HG02973 (cell line): ENCODE measurements around the gene PEMT.

Experiments used
- ATAC-seq: cut with Tn5 transposase; IDR thresholded peaks from one replicate; pipeline ENCODE4 v1.9.1; 2021; ENCODE audit warnings: moderate library complexity; ENCODE audit not compliant: unreplicated experiment

The PEMT gene

DNA sequence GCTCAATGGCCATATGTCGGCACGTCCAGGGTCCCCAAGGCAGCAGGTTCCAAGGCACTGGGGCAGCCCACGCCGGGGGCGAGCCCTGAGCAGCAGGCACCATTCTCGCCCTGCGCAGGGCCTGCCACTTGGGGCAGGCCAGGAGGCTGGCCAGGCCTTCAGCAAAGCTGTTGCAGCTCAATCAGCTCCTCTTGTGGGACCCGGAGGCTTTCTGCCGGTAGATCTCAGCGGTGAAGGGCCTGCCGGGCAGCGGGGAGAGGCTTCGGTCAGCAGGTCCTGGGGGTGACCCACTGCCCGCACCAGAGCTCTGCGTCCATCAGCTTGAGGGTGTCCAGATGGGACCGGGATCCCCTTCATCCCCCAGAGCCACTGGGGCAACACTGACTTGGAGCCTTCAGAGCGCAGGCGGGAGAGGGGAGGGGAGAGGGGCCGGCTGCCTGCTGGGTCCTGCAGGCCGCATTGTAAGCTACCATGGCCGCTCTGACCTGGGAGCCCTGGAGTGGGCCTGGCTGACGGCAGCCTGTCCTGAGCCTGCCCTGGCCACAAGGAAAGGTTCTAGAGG is 85.8 kb downstream of the PEMT start:
- no peak for ATAC-seq

DNA sequence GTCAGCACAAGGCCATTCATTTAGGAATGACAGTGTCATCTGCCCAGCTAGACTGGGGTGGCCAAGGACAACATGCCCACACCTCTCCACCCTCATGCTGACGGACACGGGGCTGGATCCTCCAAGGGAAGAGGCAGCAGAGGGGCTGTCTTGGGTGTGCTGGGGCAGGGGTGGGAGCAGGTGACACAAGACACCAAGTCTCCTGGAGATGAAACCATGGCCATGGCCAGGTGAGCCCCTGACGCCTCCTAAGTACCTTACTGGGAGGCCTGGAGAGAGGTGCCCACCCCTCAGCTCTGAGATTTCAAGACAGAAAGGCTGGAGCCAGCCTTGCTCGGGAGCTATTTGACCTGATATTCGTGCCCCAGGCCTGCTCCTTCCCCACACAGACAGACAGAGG is 86.4 kb downstream of the PEMT start:
- ATAC-seq: no peak

DNA sequence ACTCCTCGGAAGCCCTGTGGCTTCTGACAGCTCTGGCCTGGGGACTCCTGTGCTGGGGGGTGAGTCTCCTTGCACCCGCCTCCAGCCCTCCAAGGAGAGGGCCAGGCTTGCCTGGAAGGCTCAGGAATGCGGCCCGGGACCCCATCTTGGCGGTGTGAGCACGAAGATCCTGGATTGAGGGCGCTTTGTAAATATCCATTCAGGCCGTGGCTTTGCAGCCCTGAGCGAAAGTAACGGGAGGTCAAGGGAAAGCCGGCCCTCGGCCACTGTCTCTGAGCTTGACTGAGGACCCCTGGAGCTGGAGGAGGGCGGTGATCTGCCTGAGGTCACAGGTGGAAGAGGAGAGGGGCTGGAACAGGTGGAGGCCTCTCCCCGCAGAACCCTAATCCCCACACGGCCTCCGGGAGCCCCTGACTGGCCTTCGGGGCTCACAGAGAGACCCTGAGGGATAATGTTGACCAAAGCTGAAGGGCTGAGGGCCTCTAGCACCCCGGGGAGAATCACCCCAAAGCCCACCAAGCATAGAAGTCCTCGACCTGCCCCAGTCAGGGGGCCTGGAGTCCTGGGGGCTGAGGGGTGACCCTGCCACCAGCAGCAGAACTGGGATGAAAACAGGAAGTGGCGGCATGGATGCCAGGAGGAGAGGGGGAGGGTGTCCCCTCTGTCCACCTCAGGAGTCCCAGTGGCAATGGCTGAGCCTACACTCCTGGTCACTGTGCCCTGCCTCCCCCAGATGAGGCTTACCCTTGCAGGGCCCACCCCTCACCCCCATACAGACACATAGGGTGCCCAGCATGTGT is 87.0 kb downstream of the PEMT start:
- no peak for ATAC-seq

DNA sequence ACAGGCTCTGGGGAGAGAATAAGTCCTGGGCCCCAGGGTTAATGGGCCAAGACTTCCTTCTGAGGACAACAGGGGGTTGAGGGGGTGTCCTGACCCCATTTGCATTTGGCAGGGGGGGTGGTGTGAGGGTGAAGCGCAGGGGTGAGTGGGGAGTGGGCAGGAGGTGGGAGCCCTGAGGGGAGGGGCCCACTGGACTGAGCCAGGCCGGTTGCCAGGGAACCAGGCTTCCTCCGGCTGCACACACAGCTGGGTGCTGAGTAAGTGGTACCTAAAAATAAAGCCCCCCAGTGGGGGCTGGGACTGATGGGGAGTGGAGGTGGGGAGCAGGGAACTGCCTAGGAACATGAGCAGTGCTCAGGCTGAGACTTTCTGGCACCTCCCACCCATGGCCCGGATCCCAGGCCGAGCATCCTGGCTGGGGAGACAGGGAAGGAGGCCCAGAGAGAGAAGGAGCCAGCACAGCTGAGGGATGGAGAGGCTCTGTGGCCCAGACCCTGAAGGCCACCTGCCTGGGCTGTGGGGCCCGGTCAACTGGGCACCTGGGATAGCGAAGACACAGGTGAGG is 87.9 kb downstream of the PEMT start:
- ATAC-seq: no peak

DNA sequence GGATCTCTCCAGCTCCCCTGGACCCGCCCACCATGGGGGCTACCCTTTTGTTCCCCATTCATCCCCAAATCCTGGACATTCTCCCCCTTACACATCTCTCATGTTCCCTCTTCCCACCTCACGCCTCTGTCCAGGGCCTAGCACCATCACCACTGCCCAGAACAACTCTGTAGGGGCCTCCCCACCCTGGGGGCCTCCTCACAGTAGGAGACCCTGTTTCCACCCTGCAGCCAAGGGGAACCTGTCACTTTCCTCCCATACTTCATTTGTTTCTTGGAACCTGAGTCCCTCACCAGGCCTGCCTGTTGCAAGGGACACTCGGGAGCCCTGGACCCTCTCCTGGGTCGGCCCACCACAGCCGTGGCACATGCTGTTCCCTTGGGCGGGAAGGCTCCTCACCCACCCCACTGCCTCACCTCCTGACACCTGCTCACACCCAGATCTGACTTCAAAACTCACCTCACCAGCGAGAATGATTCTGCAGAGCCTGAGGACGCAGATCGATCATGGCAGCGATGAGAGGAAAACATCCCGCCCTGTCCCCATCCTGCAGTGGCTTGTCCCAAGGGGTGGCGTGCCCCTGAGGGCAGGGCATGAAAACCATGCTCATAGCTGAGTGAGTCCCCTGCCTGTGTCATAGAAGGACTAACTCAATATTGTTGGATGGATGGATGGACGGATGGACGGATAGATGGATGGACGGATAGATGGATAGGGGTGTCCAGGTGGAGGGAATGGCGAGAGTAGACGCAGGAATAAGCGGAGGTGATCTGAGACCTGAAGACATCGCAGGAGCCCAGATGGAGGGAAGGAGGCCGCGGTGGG is 88.6 kb downstream of the PEMT start:
- ATAC-seq: no peak

DNA sequence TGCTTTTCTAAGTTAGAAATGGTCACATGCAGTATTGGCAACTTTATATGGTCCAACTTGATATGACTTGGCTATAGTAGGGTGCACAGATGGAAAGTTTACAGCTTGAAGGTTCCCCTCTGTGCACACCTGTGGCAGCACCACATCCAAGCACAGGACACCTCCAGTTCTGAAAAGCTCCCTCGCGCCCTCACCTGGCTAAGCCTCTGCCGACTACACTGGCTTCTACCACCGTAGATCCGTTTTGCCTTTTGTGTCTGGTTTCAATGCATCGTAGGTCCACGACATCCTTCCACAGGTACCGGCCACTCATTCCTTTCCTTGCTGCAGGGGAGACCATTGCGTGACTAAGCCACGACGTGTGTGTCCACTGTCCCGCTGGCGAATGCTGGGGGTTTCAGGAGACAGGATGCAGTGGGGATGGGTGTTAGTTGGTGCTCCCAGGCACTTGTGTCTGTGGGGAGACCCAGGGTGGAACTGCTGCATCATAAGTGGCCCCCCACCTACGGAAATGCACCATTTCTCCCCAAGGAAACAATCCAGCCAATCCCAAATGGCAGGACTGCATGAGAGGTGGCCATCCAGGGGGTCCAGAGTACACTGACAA is 90.4 kb downstream of the PEMT start:
- ATAC-seq: no peak

DNA sequence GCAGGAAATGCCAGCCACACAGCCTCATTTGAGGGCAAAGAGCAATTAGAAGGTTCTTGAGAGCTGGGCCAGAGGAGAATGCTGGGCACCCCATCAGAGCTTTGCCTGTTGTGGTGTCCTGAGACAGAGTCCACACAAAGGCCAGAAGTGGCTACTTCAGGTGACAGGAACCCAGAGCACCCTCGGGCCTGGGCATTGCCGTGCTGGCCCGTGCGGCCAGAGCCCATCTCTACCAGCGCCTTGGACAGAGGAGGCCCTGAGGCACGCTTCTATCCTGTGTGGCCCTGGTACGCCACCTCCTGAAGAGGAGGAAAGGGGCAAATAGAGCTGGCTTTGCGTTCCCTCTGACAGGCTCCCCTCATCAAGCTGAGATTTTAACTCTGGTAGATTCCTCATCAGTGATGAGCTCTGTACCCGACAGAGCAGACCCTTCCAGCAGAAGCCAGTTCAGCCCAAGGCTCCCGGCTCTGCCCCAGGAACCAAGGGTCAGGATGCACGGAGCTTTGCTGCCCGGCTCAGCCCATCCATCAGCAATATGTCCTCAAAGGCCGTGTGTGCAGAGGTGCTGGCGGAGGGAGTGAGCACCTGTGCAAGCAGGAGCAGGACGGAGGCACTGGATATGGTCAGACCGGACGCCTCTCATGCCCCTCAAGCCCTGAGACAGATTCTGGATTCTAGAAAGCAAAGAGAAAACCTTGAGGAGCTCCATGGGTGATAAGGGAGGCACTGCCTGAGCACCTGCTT is 91.9 kb downstream of the PEMT start:
- ATAC-seq: no peak

DNA sequence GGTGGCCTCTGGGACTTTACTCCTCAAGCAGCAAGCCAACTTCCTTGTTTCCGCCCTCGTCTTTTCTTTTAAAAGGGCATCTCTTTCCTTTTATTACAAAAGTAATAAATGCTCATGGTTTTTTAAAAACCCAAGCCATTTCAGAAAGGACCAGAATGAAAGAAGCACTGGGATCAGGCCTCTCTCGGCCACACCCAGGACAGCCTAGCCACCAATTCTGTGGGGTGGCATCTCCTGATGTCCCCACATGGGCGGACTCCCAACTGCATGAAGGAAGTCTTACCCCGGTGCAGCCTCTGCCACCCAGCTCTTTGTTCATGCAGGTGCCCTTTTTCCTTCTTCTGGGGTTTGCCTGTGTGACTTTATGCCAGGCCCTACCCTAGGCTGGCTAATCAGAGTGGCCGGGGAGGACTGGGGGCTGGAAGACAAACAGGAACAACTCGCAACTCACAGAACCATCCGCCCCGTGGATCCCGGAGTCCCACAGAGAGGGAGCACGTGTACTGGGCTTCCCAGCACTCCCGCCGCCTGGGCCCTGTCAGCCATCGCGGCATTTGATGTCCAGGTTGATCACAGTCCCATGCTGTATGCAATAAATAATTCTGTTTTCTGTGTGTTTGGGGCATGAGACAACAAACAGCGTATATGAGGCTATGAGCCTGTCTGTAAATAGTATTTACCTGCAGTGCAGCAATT is 92.8 kb downstream of the PEMT start:
- ATAC-seq: no peak

DNA sequence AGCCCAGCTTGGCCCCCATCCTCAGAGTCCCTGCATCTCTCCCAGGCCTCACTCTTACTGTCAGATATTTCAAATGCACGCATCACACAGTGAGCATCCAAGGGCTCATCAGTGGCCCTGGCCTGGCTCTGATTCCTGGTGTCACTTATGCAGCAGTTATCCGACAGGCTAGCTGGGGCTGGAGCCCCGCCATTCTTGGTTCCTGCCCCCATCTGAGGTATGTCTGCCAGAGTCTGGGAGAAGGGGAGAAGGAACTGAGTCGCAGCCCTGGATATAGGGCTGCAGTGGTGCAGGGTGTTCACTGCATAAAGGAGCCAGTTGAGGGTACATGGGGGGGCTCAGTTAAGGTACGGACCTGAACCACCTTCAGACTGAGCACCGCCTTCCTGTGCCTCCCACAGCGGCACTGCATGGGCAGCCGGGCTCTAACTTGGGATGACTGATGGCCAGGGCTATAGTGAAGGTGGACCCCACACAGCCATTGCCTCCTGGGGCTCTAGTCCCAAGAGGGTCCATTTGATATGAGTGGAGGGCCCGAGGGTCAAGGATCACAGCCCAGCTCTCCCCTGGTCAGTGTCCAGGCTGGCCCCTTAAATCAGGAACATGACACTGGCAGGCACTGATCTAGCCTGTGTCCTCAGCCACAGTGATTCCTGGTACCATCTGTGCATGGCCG is 93.5 kb downstream of the PEMT start:
- ATAC-seq: no peak

DNA sequence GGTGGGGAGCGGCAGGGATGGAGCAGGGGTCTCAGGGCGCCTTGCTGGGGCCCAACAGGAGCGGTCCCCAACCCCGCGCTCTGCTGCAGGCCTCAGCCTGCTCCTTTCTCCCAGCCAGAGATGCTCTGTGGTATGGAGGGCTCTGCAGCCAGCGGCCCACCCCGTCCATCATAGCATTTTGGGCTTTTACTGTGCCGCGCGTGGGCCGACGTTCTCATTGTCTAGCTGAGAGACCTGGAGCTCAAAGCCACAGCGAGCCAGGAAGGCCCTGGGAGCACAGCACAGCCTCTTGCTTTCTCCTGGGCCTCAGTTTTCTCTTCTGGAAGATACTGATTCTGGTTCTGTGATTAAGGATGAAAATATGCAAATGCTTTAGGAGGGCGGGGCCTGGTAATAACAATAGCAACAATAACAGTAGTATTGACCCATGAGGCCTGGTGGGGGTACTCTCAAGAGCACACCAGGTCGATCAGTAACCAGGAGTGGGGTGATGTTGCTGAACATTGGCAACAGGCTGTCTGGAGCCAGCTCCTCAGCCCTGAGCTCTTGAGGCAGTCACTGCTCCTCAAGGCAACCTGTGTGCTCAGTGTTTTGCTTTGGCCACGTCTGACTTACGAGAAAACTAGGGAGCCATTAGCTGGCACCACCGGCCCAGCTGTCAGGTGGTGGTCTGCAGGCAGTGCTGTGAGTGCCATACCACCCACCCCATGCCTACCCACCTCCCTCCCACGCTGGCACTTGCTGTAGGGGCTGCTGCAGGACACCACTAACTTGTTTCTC is 94.3 kb downstream of the PEMT start:
- ATAC-seq: no peak

DNA sequence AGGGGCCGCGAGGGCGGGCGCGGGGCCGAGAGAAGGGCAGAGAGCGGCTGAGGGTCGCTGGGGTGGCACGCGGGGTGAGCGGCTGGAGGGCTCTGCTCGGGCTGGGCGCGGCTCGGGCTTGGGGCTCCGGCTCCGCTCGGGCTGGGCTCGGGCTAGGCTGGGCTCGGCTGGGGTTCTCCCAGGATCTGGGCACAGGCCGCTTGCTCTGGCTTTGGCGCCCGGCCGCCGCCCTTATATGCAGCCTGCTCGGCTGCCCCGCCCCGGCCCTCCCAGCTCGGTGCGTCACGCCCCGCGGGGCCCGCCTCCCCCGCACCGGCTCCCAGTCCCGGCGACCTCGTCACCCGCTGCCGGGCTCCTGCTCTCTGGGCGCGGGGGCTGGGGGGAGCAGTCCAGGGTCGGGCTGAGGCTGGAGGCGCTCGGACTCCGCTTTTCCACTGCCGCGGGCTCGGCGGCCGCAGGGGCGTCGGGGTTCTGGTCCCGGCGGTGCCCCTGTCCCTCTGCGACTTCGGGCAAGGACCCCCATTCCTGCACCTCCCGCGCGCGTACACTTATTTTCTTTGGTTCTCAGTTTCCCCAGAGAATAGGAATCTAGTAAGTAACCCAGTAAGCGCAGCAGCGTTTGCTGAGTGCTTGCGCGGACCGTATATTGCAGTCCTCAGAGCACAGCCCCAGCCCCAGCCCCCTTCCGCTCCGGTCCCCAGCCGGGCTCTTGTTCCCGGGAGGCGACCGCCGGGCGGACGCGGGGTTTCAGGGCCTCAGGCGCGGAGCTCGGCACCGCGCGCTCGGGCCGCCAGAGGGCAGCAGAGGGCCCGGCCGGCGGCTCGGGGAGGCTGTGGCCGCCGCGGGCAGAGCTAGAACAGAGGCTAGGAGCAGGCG is 95.1 kb downstream of the PEMT start, which contains the start of gene RASD1:
Gene RASD1 (minus strand): TSS at position 207 of the 876 bp plus-strand sequence. CDS start 214 bp downstream, outside the sequence.
- peak; percentile 65 for ATAC-seq

DNA sequence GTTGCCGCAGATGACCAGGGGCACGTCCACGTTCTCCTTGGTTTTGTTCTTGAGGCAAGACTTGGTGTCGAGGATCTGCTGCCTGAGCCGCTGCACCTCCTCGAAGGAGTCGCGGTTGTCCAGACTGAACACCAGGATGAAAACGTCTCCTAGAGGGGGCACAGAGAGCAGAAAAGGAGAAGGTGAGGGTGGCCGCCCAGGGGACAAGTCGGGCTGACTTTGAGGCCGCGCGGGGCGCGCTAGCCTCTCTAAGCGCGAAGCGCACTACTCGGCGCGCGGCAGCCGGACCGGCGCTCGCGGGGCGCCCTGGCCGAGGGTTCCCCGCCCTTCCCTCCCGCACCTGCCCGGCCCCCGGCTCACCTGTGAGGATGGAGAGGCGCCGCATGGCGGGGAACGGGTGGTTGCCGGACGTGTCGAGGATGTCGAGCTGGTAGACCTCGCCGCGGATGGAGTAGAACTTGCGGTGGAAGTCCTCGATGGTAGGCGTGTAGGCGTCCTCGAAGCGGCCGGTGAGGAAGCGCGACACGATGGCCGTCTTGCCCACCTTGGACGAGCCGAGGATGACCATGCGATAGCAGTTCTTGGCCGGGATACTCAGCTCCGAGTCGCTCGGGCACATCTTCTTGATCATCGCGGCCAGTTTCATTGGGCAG is 95.8 kb downstream of the PEMT start:
- ATAC-seq: no peak

DNA sequence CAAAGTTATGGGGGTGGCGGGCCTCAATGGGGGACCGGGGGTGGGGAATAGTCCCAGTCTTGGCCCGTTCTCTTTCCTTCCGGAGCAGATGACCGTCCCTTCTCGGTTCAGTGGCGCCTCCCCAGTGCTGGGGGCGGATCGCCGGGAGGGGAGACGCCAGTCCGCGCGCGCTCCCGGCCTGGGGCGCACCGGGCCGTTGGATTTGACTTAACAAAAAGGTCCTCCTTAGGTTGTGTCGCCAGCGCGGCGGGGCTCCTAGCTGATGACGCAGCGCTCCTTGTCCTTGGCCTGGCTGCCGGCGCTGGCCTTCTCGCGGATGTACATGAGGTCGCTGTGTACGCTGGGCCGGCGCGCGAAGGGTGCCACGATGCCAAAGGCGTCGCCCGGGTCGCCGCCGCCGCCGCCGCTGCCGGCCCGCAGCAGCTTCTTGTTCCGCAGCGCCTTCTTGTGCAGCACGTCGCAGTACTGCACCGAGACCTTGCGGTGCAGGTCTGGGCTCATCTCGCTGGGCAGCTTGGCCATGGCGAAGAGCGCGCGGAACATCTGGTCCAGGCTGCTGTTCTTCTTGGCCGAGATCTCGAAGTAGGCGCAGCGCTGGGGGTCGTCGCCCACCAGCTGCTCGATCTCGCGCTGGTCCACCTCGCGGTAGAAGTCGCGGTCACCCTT is 96.5 kb downstream of the PEMT start:
- ATAC-seq: no peak

DNA sequence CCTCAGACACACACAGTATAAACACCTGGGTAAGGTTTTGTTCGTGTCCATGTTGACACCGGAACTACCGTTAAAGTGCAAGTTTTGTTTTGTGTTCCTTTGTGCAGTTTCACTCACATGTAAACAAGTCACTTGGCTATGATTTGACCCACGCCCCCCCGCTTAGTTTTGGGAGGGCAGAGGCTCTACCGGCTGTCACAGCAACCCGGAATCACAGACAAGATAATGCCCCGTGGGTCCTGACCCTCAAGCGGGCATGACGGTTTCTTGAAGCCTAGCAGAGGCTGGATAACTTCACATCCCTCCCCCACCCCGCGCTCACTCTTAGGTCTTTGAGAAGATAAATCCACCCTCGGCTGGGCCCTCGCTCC is 97.0 kb downstream of the PEMT start:
- ATAC-seq: no peak

DNA sequence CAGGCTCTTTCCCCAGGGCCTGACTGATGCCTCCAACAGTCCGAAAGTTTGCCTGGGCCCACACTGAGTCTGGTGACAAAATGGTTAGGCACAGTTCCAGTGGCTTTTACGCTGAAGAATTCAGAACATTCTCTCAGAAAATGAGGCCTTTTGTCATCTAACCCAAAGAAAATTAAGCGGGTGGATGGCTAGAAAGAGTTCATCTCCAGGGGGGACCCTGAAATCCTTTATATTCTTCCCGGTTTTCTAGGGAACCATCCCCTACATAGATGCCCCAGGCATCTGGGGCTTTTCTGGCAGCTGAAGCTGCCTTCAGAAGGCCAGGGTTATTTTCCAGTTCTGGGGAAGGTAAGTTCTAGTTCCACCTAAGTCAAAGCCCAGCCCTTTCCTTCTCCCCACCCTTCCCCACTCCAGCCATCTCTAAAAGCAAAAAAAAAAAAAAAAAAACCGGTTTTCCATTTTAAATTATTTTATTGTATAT is 97.5 kb downstream of the PEMT start:
- ATAC-seq: no peak

DNA sequence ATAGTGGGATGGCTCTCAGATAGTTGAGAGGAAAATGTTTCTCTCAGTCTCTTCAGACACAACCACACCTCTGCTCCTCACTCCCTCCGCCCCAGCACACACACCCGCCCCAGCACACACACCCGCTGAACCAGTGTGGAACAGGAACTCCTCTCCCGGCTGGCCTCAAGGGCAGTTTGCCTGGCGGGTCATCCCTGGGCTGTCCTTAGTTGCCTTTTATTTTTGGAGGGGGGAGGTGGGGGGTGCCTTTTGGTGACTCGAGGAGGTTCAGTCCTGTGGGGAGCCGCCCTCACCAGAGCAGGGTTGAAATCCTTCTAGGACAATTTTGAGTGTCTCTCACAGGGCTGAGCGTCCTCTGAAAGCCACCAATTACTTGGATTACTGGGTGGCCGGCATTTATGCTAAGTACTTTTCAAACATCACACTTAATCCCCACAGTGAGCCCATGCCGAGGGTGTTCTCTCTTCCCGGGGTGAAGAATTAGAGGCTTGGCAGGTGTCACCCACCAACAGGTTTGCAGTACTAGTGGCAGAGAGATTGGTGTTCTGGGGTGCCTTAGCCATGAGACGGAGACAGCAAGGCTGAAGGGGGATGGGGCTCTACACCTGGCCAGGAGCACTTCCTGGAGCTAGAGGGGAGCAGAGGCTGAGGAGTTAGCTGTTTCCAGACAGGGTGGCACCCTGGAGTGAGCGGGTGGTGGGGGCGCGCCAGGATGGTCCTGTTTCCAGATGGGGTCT is 98.1 kb downstream of the PEMT start:
- ATAC-seq: no peak
